Caco-2 (cell line): Measurements from ENCODE around the gene DHDDS. TPM values are rescaled to one million over a fixed set of nuclear protein-coding genes. Genes with fewer than 3 reads are reported as not detected.

Experiments used
- BruUV-seq: library from RNA; stranded (reverse); fragments of 400-500 nt; replicated peaks from 2 replicates; lab custom pipeline; 2021; lab: Mats Ljungman, UMichigan
- CTCF ChIA-PET: fragments of 300-600 bp; sonication (Branson Sonifier 250); formaldehyde crosslinking; loops from one replicate; lab custom pipeline; 2022; ENCODE audit warnings: antibody characterized with exemption; lab: Charles Lee
- POLR2A ChIA-PET: fragments of 300-600 bp; sonication (Branson Sonifier 250); formaldehyde crosslinking; loops from one replicate; lab custom pipeline; 2022; ENCODE audit warnings: antibody characterized with exemption; lab: Charles Lee
- DNase-seq, 2 experiments: peaks; one replicate each; pipeline versions ENCODE4 v3.0.0 to v3.0.0-alpha.2; 2020 to 2022
- H3K27me3 ChIP-seq: replicated peaks from 2 replicates; pipeline ENCODE4 v1.6.0; 2011; ENCODE audit warnings: low read length; ENCODE audit not compliant: control insufficient read depth, insufficient read depth
- H3K36me3 ChIP-seq: 2 replicates; pipeline ENCODE4 v1.5.1; 2011; ENCODE audit warnings: low read length; ENCODE audit not compliant: control insufficient read depth, insufficient read depth
- H3K4me1 ChIP-seq: fragments of 250-450 bp; sonication (Bioruptor Pico); 2 replicates; pipeline ENCODE4 v1.5.1; 2020; ENCODE audit warnings: mild to moderate bottlenecking
- H3K4me3 ChIP-seq: 2 replicates; pipeline ENCODE4 v1.5.1; 2011; ENCODE audit warnings: low read depth, mild to moderate bottlenecking, control low read depth, low read length
- H3K9me3 ChIP-seq: fragments of 250-450 bp; sonication (Bioruptor Pico); 2 replicates; pipeline ENCODE4 v1.5.1; 2020; ENCODE audit warnings: mild to moderate bottlenecking, moderate library complexity
- H3K27ac Mint-ChIP-seq: one replicate; pipeline ENCODE4 v1.8.0; 2022; ENCODE audit warnings: mixed read lengths; ENCODE audit not compliant: unreplicated experiment
- H3K27me3 Mint-ChIP-seq: one replicate; pipeline ENCODE4 v1.8.0; 2022; ENCODE audit warnings: mixed read lengths; ENCODE audit not compliant: insufficient read depth, unreplicated experiment
- H3K36me3 Mint-ChIP-seq: one replicate; pipeline ENCODE4 v1.8.0; 2022; ENCODE audit warnings: mild to moderate bottlenecking, mixed read lengths; ENCODE audit not compliant: insufficient read depth, unreplicated experiment
- H3K4me1 Mint-ChIP-seq: one replicate; pipeline ENCODE4 v1.8.0; 2022; ENCODE audit warnings: low read depth, mixed read lengths; ENCODE audit not compliant: unreplicated experiment
- H3K4me3 Mint-ChIP-seq: one replicate; pipeline ENCODE4 v1.8.0; 2022; ENCODE audit warnings: mild to moderate bottlenecking, moderate library complexity, mixed read lengths; ENCODE audit not compliant: unreplicated experiment
- H3K9me3 Mint-ChIP-seq: one replicate; pipeline ENCODE4 v1.8.0; 2022; ENCODE audit warnings: mixed read lengths; ENCODE audit not compliant: unreplicated experiment
- CTCF ChIP-seq, 2 experiments: fragments of 200-600 bp in 1 of 2; IDR thresholded peaks; 1 replicate in 1 of 2; 2 replicates in 1 of 2; pipeline versions ENCODE4 v1.5.1 to v1.8.0; 2011 to 2022; ENCODE audit warnings: antibody characterized with exemption in 1 of 2, control low read depth in 1 of 2, inconsistent platforms in 1 of 2, low read depth in 1 of 2, low read length in 1 of 2, mild to moderate bottlenecking in 1 of 2, moderate library complexity in 1 of 2; ENCODE audit not compliant: insufficient read depth in 1 of 2, severe bottlenecking in 1 of 2, unreplicated experiment in 1 of 2
- intact Hi-C: fragments of 100-400 bp; cut with micrococcal nuclease; formaldehyde crosslinking; loops from one replicate; pipeline ENCODE4 v1.10.0; 2022; ENCODE audit not compliant: unreplicated experiment
- total RNA-seq: library from RNA; stranded (reverse); gene quantifications from 2 replicates; pipeline ENCODE4 v1.2.3, GENCODE V29; 2022

Gene DHDDS
- total RNA-seq, 1 experiment from 2014 or later = 55.6 TPM

DNA sequence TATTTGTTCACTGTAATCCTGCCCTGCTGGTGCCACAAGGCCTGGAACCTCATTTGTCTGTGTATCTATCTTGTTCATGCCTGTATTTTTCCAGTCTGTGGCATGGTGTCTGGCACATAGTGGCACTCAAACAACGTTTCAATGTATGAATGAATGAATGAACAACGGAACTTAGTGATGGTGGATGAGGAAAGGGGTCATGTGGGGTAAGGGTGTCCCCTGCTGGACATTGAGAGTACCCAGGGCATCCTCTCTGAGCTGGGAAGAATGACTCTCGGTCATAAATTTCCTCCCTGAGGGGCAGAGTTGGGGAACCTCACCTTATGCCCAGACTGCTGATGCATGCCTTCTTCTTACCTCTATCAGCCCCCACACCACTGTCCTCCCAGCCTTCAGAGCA lies 40.7 kb upstream of the DHDDS start:
- peak; percentile 63 to 84 for TF ChIP-seq CTCF (IDR thresholded peaks at IDR 0.05; ENCODE audit: insufficient read depth in 1 of 2, low read depth in 1 of 2, low read length in 1 of 2, severe bottlenecking in 1 of 2, unreplicated experiment in 1 of 2)
- H3K27ac Mint-ChIP-seq = no peak overlapping the region
- intact Hi-C loops = loop anchor here (1.0 kb wide), 1 partner anchor 106 kb away; no protein-coding TSS in a partner anchor
- peaks cover 6% of the 10 kb centered on the region for H3K36me3 Mint-ChIP-seq
- Histone ChIP-seq H3K27me3 (no peaks in the 10 kb centered on the region), H3K4me1 (no peaks in the 10 kb centered on the region; the same call in 1 of the 2 replicates), H3K36me3 (no peaks in the 10 kb centered on the region), H3K9me3 (no peaks in the 10 kb centered on the region), H3K4me3 (no peak overlapping the region)
- H3K4me3 Mint-ChIP-seq = no peak overlapping the region
- no peaks in the 10 kb centered on the region for H3K27me3 Mint-ChIP-seq
- no peaks in the 10 kb centered on the region for H3K9me3 Mint-ChIP-seq
- DNase-seq = peak in 1 of 2 experiments; percentile 55
- CTCF ChIA-PET = interaction anchor here (0.6 to 1.9 kb wide), 9 partner anchors 26 to 222 kb away, joined by 3 to 16 read pairs (median 5); partner anchors contain the start of genes CEP85, SH3BGRL3 and ZNF593
- no TSS peak for BruUV-seq
- peaks cover 7% of the 10 kb centered on the region for H3K4me1 Mint-ChIP-seq
- POLR2A ChIA-PET = no interaction called here

DNA sequence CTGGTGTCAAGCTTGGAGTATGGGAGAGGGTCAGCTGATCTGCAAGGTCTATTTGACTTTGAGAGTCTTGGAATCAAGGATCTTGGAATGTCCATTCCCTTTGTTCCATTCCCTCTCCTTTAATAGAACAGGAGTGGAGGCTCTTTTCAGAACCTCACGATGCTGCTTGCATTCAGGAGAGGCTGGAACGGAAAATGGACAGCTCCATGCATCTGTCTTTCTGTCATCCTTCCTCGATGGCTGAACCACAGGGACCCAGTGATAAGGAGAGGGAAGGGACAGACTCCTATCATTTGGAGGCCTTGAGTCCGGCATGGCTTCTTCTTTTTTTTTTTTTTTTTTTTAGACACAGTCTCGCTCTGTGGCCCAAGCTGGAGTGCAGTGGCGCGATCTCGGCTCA lies 36.4 kb upstream of the DHDDS start:
- no peak for TF ChIP-seq CTCF (IDR thresholded peaks at IDR 0.05; ENCODE audit: insufficient read depth in 1 of 2, low read depth in 1 of 2, low read length in 1 of 2, severe bottlenecking in 1 of 2, unreplicated experiment in 1 of 2)
- Mint-ChIP-seq H3K27me3 (no peaks in the 10 kb centered on the region), H3K9me3 (no peaks in the 10 kb centered on the region), H3K36me3 (peaks cover 11% of the 10 kb centered on the region), H3K4me3 (no peak overlapping the region), H3K4me1 (peaks cover 7% of the 10 kb centered on the region), H3K27ac (no peak overlapping the region)
- BruUV-seq = no TSS peak
- Histone ChIP-seq H3K4me1 (no peaks in the 10 kb centered on the region), H3K36me3 (no peaks in the 10 kb centered on the region), H3K27me3 (no peaks in the 10 kb centered on the region), H3K4me3 (no peak overlapping the region), H3K9me3 (no peaks in the 10 kb centered on the region)
- ChIA-PET POLR2A (no interaction called here), CTCF (interaction anchor here (0.5 to 1.0 kb wide), 3 partner anchors 10 to 36 kb away, joined by 3 to 9 read pairs (median 4); no protein-coding TSS in a partner anchor)
- DNase-seq = no peak
- intact Hi-C loops = no loop called here

DNA sequence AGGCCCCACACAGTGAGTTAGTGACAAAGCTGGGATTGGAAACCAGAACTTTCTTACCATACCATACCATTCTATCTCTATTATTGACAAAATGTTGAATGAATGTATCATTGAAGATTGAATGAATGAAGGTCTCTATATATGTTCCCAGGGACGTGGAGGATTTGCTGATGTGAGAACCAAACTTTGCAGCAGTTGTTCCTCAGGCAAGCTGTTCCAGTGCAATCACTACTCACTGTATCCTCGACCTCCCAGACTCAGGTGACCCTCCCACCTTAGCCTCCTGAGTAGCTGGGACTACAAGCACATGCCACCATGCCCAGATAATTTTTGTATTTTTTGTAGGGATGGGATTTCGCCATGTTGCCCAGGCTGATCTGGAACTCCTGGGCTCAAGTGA lies 33.1 kb upstream of the DHDDS start:
- H3K9me3 ChIP-seq = no peaks in the 10 kb centered on the region
- ChIA-PET POLR2A (no interaction called here), CTCF (interaction anchor here (0.7 kb wide), 1 partner anchor 929 kb away, joined by 4 read pairs; no protein-coding TSS in a partner anchor)
- H3K27ac Mint-ChIP-seq = no peak overlapping the region
- no peaks in the 10 kb centered on the region for H3K4me1 Mint-ChIP-seq
- no peaks in the 10 kb centered on the region for H3K9me3 Mint-ChIP-seq
- DNase-seq = no peak
- H3K27me3 Mint-ChIP-seq = no peaks in the 10 kb centered on the region
- H3K27me3 ChIP-seq = no peaks in the 10 kb centered on the region
- no peaks in the 10 kb centered on the region for H3K4me1 ChIP-seq
- H3K36me3 ChIP-seq = no peaks in the 10 kb centered on the region
- no TSS peak for BruUV-seq
- H3K4me3 Mint-ChIP-seq = no peak overlapping the region
- no peak for TF ChIP-seq CTCF (IDR thresholded peaks at IDR 0.05; ENCODE audit: insufficient read depth in 1 of 2, low read depth in 1 of 2, low read length in 1 of 2, severe bottlenecking in 1 of 2, unreplicated experiment in 1 of 2)
- peaks cover 6% of the 10 kb centered on the region for H3K36me3 Mint-ChIP-seq
- H3K4me3 ChIP-seq = no peak overlapping the region
- intact Hi-C loops = no loop called here
